Mesendoderm (in vitro differentiated cells): ENCODE results near the gene SPI1.

Experiments used
- DNase-seq: peaks from one replicate; pipeline ENCODE4 v3.0.0; 2013
- H2AK5ac ChIP-seq: 2 replicates; pipeline ENCODE4 v1.6.1; 2013; ENCODE audit warnings: low read length, inconsistent platforms
- H2BK120ac ChIP-seq: 2 replicates; pipeline ENCODE4 v1.6.1; 2013; ENCODE audit warnings: low read depth, mild to moderate bottlenecking, low read length, moderate library complexity, mixed read lengths
- H2BK15ac ChIP-seq: replicated peaks from 2 replicates; pipeline ENCODE4 v1.6.1; 2013; ENCODE audit warnings: low read depth, mild to moderate bottlenecking, moderate library complexity
- H2BK5ac ChIP-seq: 2 replicates; pipeline ENCODE4 v1.6.1; 2013; ENCODE audit warnings: low read length, inconsistent platforms
- H3K18ac ChIP-seq: 2 replicates; pipeline ENCODE4 v1.6.1; 2013; ENCODE audit warnings: mild to moderate bottlenecking, low read length, mixed read lengths
- H3K23ac ChIP-seq: one replicate; pipeline ENCODE4 v1.6.1; 2013; ENCODE audit warnings: low read length
- H3K27ac ChIP-seq: 2 replicates; pipeline ENCODE4 v1.5.1; 2013; ENCODE audit warnings: low read depth, mild to moderate bottlenecking, inconsistent platforms, low read length, moderate library complexity
- H3K27me3 ChIP-seq: 2 replicates; pipeline ENCODE4 v1.6.1; 2013; ENCODE audit warnings: low read length, control low read depth, mild to moderate bottlenecking, inconsistent platforms; ENCODE audit not compliant: insufficient read depth, poor library complexity
- H3K36me3 ChIP-seq: 2 replicates; pipeline ENCODE4 v1.6.1; 2013; ENCODE audit warnings: low read length, inconsistent platforms; ENCODE audit not compliant: control insufficient read depth, insufficient read depth
- H3K4ac ChIP-seq: one replicate; pipeline ENCODE4 v1.6.1; 2013; ENCODE audit warnings: low read depth, mild to moderate bottlenecking, low read length, moderate library complexity
- H3K4me1 ChIP-seq: 2 replicates; pipeline ENCODE4 v1.6.1; 2013; ENCODE audit warnings: low read depth, low read length, inconsistent platforms; ENCODE audit not compliant: control insufficient read depth
- H3K4me2 ChIP-seq: 2 replicates; pipeline ENCODE4 v1.6.1; 2013; ENCODE audit warnings: low read length
- H3K4me3 ChIP-seq: 2 replicates; pipeline ENCODE4 v1.5.1; 2013; ENCODE audit warnings: mild to moderate bottlenecking, low read length
- H3K56ac ChIP-seq: one replicate; pipeline ENCODE4 v1.6.1; 2013; ENCODE audit warnings: low read length
- H3K79me1 ChIP-seq: 2 replicates; pipeline ENCODE4 v1.6.1; 2013; ENCODE audit warnings: low read length, inconsistent platforms
- H3K79me2 ChIP-seq: 2 replicates; pipeline ENCODE4 v1.6.1; 2013; ENCODE audit warnings: mild to moderate bottlenecking, low read length; ENCODE audit not compliant: control insufficient read depth, insufficient read depth
- H3K9ac ChIP-seq: 2 replicates; pipeline ENCODE4 v1.6.1; 2013; ENCODE audit warnings: low read length, inconsistent platforms
- H4K5ac ChIP-seq: one replicate; pipeline ENCODE4 v1.6.1; 2013; ENCODE audit warnings: low read length
- H4K8ac ChIP-seq: one replicate; pipeline ENCODE4 v1.6.1; 2013; ENCODE audit warnings: low read depth, mild to moderate bottlenecking, control low read depth, low read length, moderate library complexity
- WGBS: extraction: QIAGEN DNeasy Blood & Tissue Kit; methylation state at CpG from one replicate; pipeline ENCODE4 v1.1.7; 2013; ENCODE audit warnings: low lambda C conversion rate, missing lambda C conversion rate; ENCODE audit not compliant: insufficient coverage; ENCODE audit errors: extremely low coverage; 5-methylcytosine and 5-hydroxymethylcytosine counted together

Gene SPI1

GRCh38 chr11:47327025-47327424 is 51.3 kb downstream of the SPI1 start:
- Histone ChIP-seq H3K4me1 (no peaks in the 10 kb centered on the region), H3K23ac (no peak overlapping the region), H3K9ac (no peak overlapping the region), H4K5ac (no peak overlapping the region), H2BK5ac (no peak overlapping the region), H3K79me1 (no peaks in the 10 kb centered on the region), H3K18ac (no peak overlapping the region), H3K27ac (no peak overlapping the region), H3K4me2 (no peak overlapping the region), H3K27me3 (no peaks in the 10 kb centered on the region), H3K36me3 (peaks cover 6% of the 10 kb centered on the region), H3K79me2 (no peaks in the 10 kb centered on the region), H3K56ac (no peak overlapping the region), H2BK15ac (no peak overlapping the region), H2BK120ac (no peak overlapping the region), H3K4ac (no peak overlapping the region), H3K4me3 (no peak overlapping the region), H4K8ac (no peak overlapping the region), H2AK5ac (no peak overlapping the region)
- WGBS = no CpG with 5 or more reads among the region's 13 CpGs
- DNase-seq = no peak

- Histone ChIP-seq H3K79me2 (no peaks in the 10 kb centered on the region), H4K5ac (no peak overlapping the region), H3K18ac (no peak overlapping the region), H2AK5ac (no peak overlapping the region), H4K8ac (no peak overlapping the region), H3K4me1 (no peaks in the 10 kb centered on the region), H3K23ac (no peak overlapping the region), H3K4me2 (no peak overlapping the region), H3K4ac (no peak overlapping the region), H3K4me3 (no peak overlapping the region), H3K27me3 (no peaks in the 10 kb centered on the region), H3K79me1 (no peaks in the 10 kb centered on the region), H2BK5ac (no peak overlapping the region), H2BK120ac (no peak overlapping the region), H3K9ac (no peak overlapping the region), H2BK15ac (no peak overlapping the region), H3K27ac (no peak overlapping the region), H3K36me3 (peaks cover 6% of the 10 kb centered on the region), H3K56ac (no peak overlapping the region)
- DNase-seq = no peak
- WGBS = no CpG with 5 or more reads among the region's 12 CpGs
These were observed 52.1 kb downstream of the SPI1 start for GRCh38 chr11:47326198-47326597.

DNA sequence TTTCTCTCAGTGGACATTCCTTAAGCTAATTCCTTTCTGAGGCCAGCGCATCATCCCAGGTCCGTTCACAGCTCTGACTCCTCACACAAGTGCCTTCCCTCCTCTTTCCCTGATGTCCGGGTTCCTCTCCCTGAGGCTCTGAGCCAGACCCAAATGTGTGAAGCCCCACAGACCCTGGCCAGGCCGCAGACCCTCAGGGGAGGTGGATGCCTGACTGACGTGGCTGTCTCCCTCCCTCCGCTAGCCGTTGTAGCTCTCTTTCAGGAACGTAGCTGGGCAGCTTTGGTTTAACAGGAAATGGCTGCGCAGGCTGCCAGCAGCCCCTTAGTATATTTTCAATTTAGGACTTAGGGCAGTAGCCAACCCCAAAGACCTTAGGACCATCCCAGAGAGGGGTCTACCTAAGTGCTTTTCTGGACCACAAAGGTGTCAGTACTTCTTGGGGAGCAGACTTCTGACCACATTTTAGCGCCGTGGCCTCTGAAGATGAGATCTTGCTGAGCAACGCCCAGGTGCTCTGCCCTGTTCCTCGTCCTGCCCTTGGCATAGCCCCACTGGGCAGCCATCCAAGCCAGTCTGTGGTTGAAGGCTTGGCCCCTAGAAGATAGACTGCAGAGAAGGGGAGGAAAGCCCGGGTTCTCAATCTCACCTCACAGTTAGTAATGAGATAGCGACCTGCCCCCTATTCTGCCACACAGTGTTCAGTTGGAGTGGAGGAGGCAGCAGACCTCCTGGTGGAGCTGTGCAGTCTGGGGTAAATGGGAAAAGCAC is 52.9 kb downstream of the SPI1 start:
- Histone ChIP-seq H3K4me2 (no peak overlapping the region), H3K27me3 (no peaks in the 10 kb centered on the region), H3K27ac (no peak overlapping the region), H3K4me3 (no peak overlapping the region), H3K79me1 (no peaks in the 10 kb centered on the region), H2BK120ac (no peak overlapping the region), H3K4ac (no peak overlapping the region), H3K23ac (no peak overlapping the region), H3K18ac (no peak overlapping the region), H4K5ac (no peak overlapping the region), H3K36me3 (peaks cover 4% of the 10 kb centered on the region), H3K9ac (no peak overlapping the region), H3K56ac (no peak overlapping the region), H3K79me2 (no peaks in the 10 kb centered on the region), H2AK5ac (no peak overlapping the region), H4K8ac (no peak overlapping the region), H2BK5ac (no peak overlapping the region), H3K4me1 (no peaks in the 10 kb centered on the region), H2BK15ac (no peak overlapping the region)
- WGBS = no CpG with 5 or more reads among the region's 15 CpGs
- no peak for DNase-seq

- no peak overlapping the region for H3K9ac ChIP-seq
- no peaks in the 10 kb centered on the region for H3K4me1 ChIP-seq
- no peak overlapping the region for H2BK5ac ChIP-seq
- no peaks in the 10 kb centered on the region for H3K79me2 ChIP-seq
- no peak overlapping the region for H3K27ac ChIP-seq
- no peak overlapping the region for H2AK5ac ChIP-seq
- H3K23ac ChIP-seq = no peak overlapping the region
- no peaks in the 10 kb centered on the region for H3K79me1 ChIP-seq
- H3K36me3 ChIP-seq = peaks cover 4% of the 10 kb centered on the region
- H3K27me3 ChIP-seq = no peaks in the 10 kb centered on the region
- no peak overlapping the region for H3K56ac ChIP-seq
- no peak overlapping the region for H3K4me2 ChIP-seq
- H3K18ac ChIP-seq = no peak overlapping the region
- H4K8ac ChIP-seq = no peak overlapping the region
- no peak overlapping the region for H3K4ac ChIP-seq
- no peak overlapping the region for H4K5ac ChIP-seq
- no CpG with 5 or more reads among the region's 12 CpGs for WGBS
- no peak for DNase-seq
- H2BK15ac ChIP-seq = no peak overlapping the region
- no peak overlapping the region for H3K4me3 ChIP-seq
- H2BK120ac ChIP-seq = no peak overlapping the region
These were observed 53.8 kb downstream of the SPI1 start for GRCh38 chr11:47324520-47324919.

GRCh38 chr11:47318166-47318565 is 60.2 kb downstream of the SPI1 start:
- no peaks in the 10 kb centered on the region for H3K36me3 ChIP-seq
- H3K4me3 ChIP-seq = no peak overlapping the region
- no peak overlapping the region for H2BK5ac ChIP-seq
- no peak overlapping the region for H3K27ac ChIP-seq
- H3K27me3 ChIP-seq = no peaks in the 10 kb centered on the region
- H4K5ac ChIP-seq = no peak overlapping the region
- H3K9ac ChIP-seq = no peak overlapping the region
- H3K23ac ChIP-seq = no peak overlapping the region
- no peak overlapping the region for H4K8ac ChIP-seq
- no peak overlapping the region for H3K4me2 ChIP-seq
- H3K56ac ChIP-seq = no peak overlapping the region
- no peak overlapping the region for H2BK120ac ChIP-seq
- no peak overlapping the region for H2AK5ac ChIP-seq
- no CpG with 5 or more reads among the region's 2 CpGs for WGBS
- H3K4me1 ChIP-seq = no peaks in the 10 kb centered on the region
- H3K18ac ChIP-seq = no peak overlapping the region
- H3K79me1 ChIP-seq = no peaks in the 10 kb centered on the region
- H3K4ac ChIP-seq = no peak overlapping the region
- no peak for DNase-seq
- no peak overlapping the region for H2BK15ac ChIP-seq
- no peaks in the 10 kb centered on the region for H3K79me2 ChIP-seq
